Heart right ventricle (tissue), 16 donors: ENCODE results near the gene CEP170. TPM values are rescaled to one million over a fixed set of nuclear protein-coding genes. Genes with fewer than 3 reads are reported as not detected.

ENCODE experiments used
- ATAC-seq, 8 donors: fragments of 200-7000 bp; cut with Tn5 transposase; one replicate each; pipeline ENCODE4 v1.9.1; 2020; ENCODE audit warnings: mild to moderate bottlenecking in 8 of 8, moderate library complexity in 8 of 8, moderate number of reproducible peaks in 1 of 8
- DNase-seq, 2 donors: peaks; one replicate each; pipeline ENCODE4 v3.0.0-alpha.2; 2020
- H3K27ac ChIP-seq, 10 donors: fragments of 200-600 bp; sonication (generic) in 2 of 10; one replicate each; pipeline versions ENCODE4 v1.5.0 to v1.8.0; 2020 to 2022; ENCODE audit warnings: mild to moderate bottlenecking in 3 of 10
- H3K27me3 ChIP-seq, 7 donors: fragments of 200-600 bp; one replicate each; pipeline ENCODE4 v1.8.0; 2021 to 2022; ENCODE audit warnings: mild to moderate bottlenecking in 2 of 7
- H3K36me3 ChIP-seq, 9 donors: fragments of 200-600 bp; sonication (generic) in 1 of 9; one replicate each; pipeline versions ENCODE4 v1.5.0 to v1.8.0; 2020 to 2022; ENCODE audit warnings: mild to moderate bottlenecking in 2 of 9
- H3K4me1 ChIP-seq, 9 donors: fragments of 200-600 bp; sonication (generic) in 1 of 9; one replicate each; pipeline versions ENCODE4 v1.5.0 to v1.8.0; 2020 to 2022; ENCODE audit warnings: mild to moderate bottlenecking in 4 of 9
- H3K4me3 ChIP-seq, 10 donors: fragments of 200-600 bp; sonication (generic) in 2 of 10; one replicate each; pipeline versions ENCODE4 v1.5.0 to v1.8.0; 2020 to 2022; ENCODE audit warnings: mild to moderate bottlenecking in 7 of 10, moderate library complexity in 2 of 10
- H3K9me3 ChIP-seq, 11 donors: fragments of 200-600 bp in 10 of 11; sonication (generic) in 2 of 11; one replicate each; pipeline versions ENCODE4 v1.5.0 to v1.8.0; 2013 to 2022; ENCODE audit warnings: mild to moderate bottlenecking in 2 of 11, control low read depth in 1 of 11, moderate library complexity in 1 of 11
- CTCF ChIP-seq, 9 donors: fragments of 200-600 bp; sonication (generic) in 2 of 9; IDR thresholded peaks; one replicate each; pipeline versions ENCODE4 v1.5.0 to v1.8.0; 2021 to 2022; ENCODE audit warnings: antibody characterized with exemption in 9 of 9, mild to moderate bottlenecking in 5 of 9, moderate library complexity in 1 of 9
- WGBS, 2 donors: extraction: QIAGEN DNeasy Blood & Tissue Kit; methylation state at CpG; one replicate each; pipeline ENCODE4 v1.1.7; 2013; ENCODE audit warnings: inconsistent platforms in 1 of 2; 5-methylcytosine and 5-hydroxymethylcytosine counted together
- intact Hi-C, 10 donors: fragments of 100-400 bp; cut with DNase I; formaldehyde crosslinking; loops; one replicate each; pipeline versions ENCODE4 v1.11.1 to v1.14.2; 2022
- polyA plus RNA-seq, 2 donors: library from polyadenylated mRNA; stranded (reverse); fragments of 200-250 nt; gene quantifications; one replicate each; pipeline ENCODE4 v1.2.3, GENCODE V29; 2013
- total RNA-seq, 10 donors: library from RNA; stranded (reverse); fragmentation: NEBNext Ultra II Directional in 3 of 10; extraction: Animal tissue kit (Norgen Biotek cat#: 25700) in 3 of 10; gene quantifications; one replicate each; pipeline versions ENCODE4 v1.2.1 to v1.2.4, GENCODE V29; 2021 to 2023
- donor health status: Arrhythmogenic right ventricular cardiomyopathy.
- donor health status: ischemic (EF 13 %, LVEDD 7.1; RV severe dilation, severe dysfunction).
- donor health status: healthy with polysubstance abuse.
- donor health status: DM: no; HTN: yes; CAD: no.
- donor health status: DM: no; HTN: no; CAD: no.
- donor health status: ischemic (EF 25% LVEDD 6.9; RV normal size, moderate dysfunction).
- donor health status: ischemic (EF 25% LVEDD 5.7; RV mildly dilated, moderate dysfunction).
- donor health status: healthy.
- donor health status: DM: yes; HTN: yes; CAD: no.
- donor health status: Ischemic cardiomyopathy.
- donor health status: ischemic (EF 35%, LVEDD 5.7; RV mildly dilated, moderate dysfunction).
- donor health status: nonischemic (EF 11% LVEDD 7.7; RV severe dilation, severe dysfunction).
- donor health status: DM: yes; HTN: yes; CAD: no.
- donor health status: PGD.
- donor health status: ischemic (EF 29% LVEDD 5.4; RV normal size, mild dysfunction).
- donor health status: nonischemic (EF 23%, LVEDD 6.1; RV moderate dilation, normal function).

CEP170 gene
- total and polyA plus RNA-seq, 12 donors = 7.3 to 75.5 (median 50.4) TPM

- Histone ChIP-seq H3K36me3 (no peaks in the 10 kb centered on the region), H3K27ac (peak overlapping the region in 1 of 10 donors; percentile 98), H3K27me3 (no peaks in the 10 kb centered on the region), H3K4me1 (peaks cover 6 to 56% (median 34%) of the 10 kb centered on the region in 9 donors), H3K4me3 (peak overlapping the region in 7 of 10 donors; percentile 81 to 95 (median 85)), H3K9me3 (no peaks in the 10 kb centered on the region)
- DNase-seq (no peak), ATAC-seq (no peak)
- 94 to 97% methylated on average over 1 of the region's 1 CpG for WGBS, 2 donors
- intact Hi-C loops = no loop called here
- TF ChIP-seq CTCF (IDR thresholded peaks at IDR 0.05) = no peak
Observed at GRCh38 chr1:243257189-243257588, 2.1 kb upstream of the CEP170 start.

GRCh38 chr1:243256590-243256989 lies 1.5 kb upstream of the CEP170 start:
- peak overlapping the region in 9 of 10 donors; percentile 95 to 99 (median 97) for H3K27ac ChIP-seq
- 34 to 36% methylated on average over 2 of the region's 2 CpGs for WGBS, 2 donors
- no peak for TF ChIP-seq CTCF (IDR thresholded peaks at IDR 0.05)
- peaks cover 6 to 61% (median 40%) of the 10 kb centered on the region in 9 donors for H3K4me1 ChIP-seq
- H3K4me3 ChIP-seq = peak overlapping the region; percentile 54 to 95 (median 86)
- no peaks in the 10 kb centered on the region for H3K36me3 ChIP-seq
- DNase-seq (no peak), ATAC-seq (no peak)
- intact Hi-C loops = no loop called here
- no peaks in the 10 kb centered on the region for H3K27me3 ChIP-seq
- no peaks in the 10 kb centered on the region for H3K9me3 ChIP-seq

- no peaks in the 10 kb centered on the region for H3K27me3 ChIP-seq
- H3K4me1 ChIP-seq = peaks cover 3 to 61% (median 43%) of the 10 kb centered on the region in 9 donors
- ATAC-seq = peak; percentile 90 to 97 (median 95)
- intact Hi-C loops = no loop called here
- H3K4me3 ChIP-seq = peak within 1 kb of the TSS; percentile 69 to 95 (median 86)
- DNase-seq = peak; percentile 96 to 99
- H3K36me3 ChIP-seq = no peaks in the 10 kb centered on the region
- 0% methylated on average over 32 of the region's 32 CpGs for WGBS, 2 donors
- no peak for TF ChIP-seq CTCF (IDR thresholded peaks at IDR 0.05)
- H3K27ac ChIP-seq = peak within 1 kb of the TSS; percentile 87 to 99 (median 97)
- no peaks in the 10 kb centered on the region for H3K9me3 ChIP-seq
Observed at GRCh38 chr1:243255791-243256512, 871 bp upstream of the CEP170 start, which contains the start of gene SDCCAG8. SDCCAG8 (plus strand) TSS chr1:243256041; CDS start chr1:243256174, 133 bp downstream.

GRCh38 chr1:243254233-243254926 lies 701 bp downstream of the CEP170 start:
- no peak for TF ChIP-seq CTCF (IDR thresholded peaks at IDR 0.05)
- Histone ChIP-seq H3K9me3 (no peaks in the 10 kb centered on the region), H3K4me3 (peak overlapping the region; percentile 69 to 95 (median 86)), H3K27me3 (no peaks in the 10 kb centered on the region), H3K36me3 (no peaks in the 10 kb centered on the region), H3K27ac (peak overlapping the region; percentile 87 to 99 (median 97)), H3K4me1 (peaks cover 3 to 64% (median 57%) of the 10 kb centered on the region in 9 donors)
- WGBS, 2 donors = 1% methylated on average over 50 of the region's 50 CpGs
- ATAC-seq = peak in 6 of 8 donors; percentile 13 to 29 (median 20)
- intact Hi-C loops = loop anchor here in 1 of 10 donors (5.0 kb wide), 1 partner anchor 37 kb away; no protein-coding TSS in a partner anchor
- DNase-seq = peak; percentile 67 to 74
